Measurements from ENCODE around the gene SMAD6. TPM values are rescaled to one million over a fixed set of nuclear protein-coding genes. Genes with fewer than 3 reads are reported as not detected.

SMAD6 gene
- total and polyA plus RNA-seq, 10 of the 15 experiments (the other 5 are each of a cell fraction or from before 2014, with no cell fraction given) = under 0.01 to 0.10 (median 0.03) TPM; not detected in 7

GRCh38 chr15:66740802-66741201, 38.8 kb downstream of the SMAD6 start (continued):
- TF ChIP-seq SIX5 (IDR thresholded peaks at IDR 0.05; ENCODE audit: low read depth, low read length, severe bottlenecking) (no peak), HCFC1 (IDR thresholded peaks at IDR 0.05; ENCODE audit: low read length) (no peak)

- no peak overlapping the region for H2AFZ ChIP-seq (ENCODE audit: control insufficient read depth, low read depth, low read length)
- H3K36me3 ChIP-seq (ENCODE audit: control insufficient read depth in 2 of 2, insufficient read depth in 2 of 2, low read length in 1 of 2) = no peaks in the 10 kb centered on the region
- ATAC-seq (no peak), DNase-seq (ENCODE audit: low read depth, low spot score) (no peak), FAIRE-seq (no peak)
- in situ Hi-C loops (cut with MboI) = no loop called here
- no peak overlapping the region for H3K27ac ChIP-seq (ENCODE audit: control insufficient read depth, insufficient read depth)
- 82% methylated on average over 5 of the region's 5 CpGs for WGBS (ENCODE audit: insufficient coverage, insufficient replicate concordance, low lambda C conversion rate, missing lambda C conversion rate)
- POLR2A ChIA-PET = no interaction called here
- RAD21 ChIA-PET (ENCODE audit: unreplicated experiment) = no interaction called here
- intact Hi-C loops (cut with micrococcal nuclease; ENCODE audit: unreplicated experiment) = no loop called here
- H3K4me2 ChIP-seq (ENCODE audit: control insufficient read depth, insufficient read depth) = no peak overlapping the region
- no TSS peak for BruUV-seq (replicated peaks)
- H3K4me3 ChIP-seq = no peak overlapping the region
- no peaks in the 10 kb centered on the region for H3K9me3 ChIP-seq (replicated peaks; ENCODE audit: control insufficient read depth, insufficient read depth, low read length)
- no peaks in the 10 kb centered on the region; the same call in 1 of the 2 replicates for H4K20me1 ChIP-seq (ENCODE audit: control insufficient read depth, insufficient read depth)
- SMC1A ChIA-PET (ENCODE audit: uncharacterized antibody, unreplicated experiment) = no interaction called here
- no peak overlapping the region for H3K9ac ChIP-seq (ENCODE audit: control insufficient read depth, insufficient read depth, low read length)
- H3K79me2 ChIP-seq (ENCODE audit: control insufficient read depth, insufficient read depth, low read length) = no peaks in the 10 kb centered on the region
- H3K4me1 ChIP-seq (ENCODE audit: control insufficient read depth, insufficient read depth, low read length) = no peaks in the 10 kb centered on the region
- H3K27me3 ChIP-seq (replicated peaks in 1 of 2; ENCODE audit: control insufficient read depth in 2 of 2, insufficient read depth in 2 of 2, low read length in 1 of 2) = no peaks in the 10 kb centered on the region; a peak in 3 of 4 replicates
- CTCF ChIA-PET = no interaction called here
- TF ChIP-seq, protein P1, sequence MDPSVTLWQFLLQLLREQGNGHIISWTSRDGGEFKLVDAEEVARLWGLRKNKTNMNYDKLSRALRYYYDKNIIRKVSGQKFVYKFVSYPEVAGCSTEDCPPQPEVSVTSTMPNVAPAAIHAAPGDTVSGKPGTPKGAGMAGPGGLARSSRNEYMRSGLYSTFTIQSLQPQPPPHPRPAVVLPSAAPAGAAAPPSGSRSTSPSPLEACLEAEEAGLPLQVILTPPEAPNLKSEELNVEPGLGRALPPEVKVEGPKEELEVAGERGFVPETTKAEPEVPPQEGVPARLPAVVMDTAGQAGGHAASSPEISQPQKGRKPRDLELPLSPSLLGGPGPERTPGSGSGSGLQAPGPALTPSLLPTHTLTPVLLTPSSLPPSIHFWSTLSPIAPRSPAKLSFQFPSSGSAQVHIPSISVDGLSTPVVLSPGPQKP (IDR thresholded peaks at IDR 0.05; ENCODE audit: low read depth, low read length) = no peak
- no peak for TF ChIP-seq CHD4 (IDR thresholded peaks at IDR 0.05)
- TF ChIP-seq HDAC2 (IDR thresholded peaks at IDR 0.05) = no peak
- no peak for TF ChIP-seq SREBF2 (IDR thresholded peaks at IDR 0.05; ENCODE audit: low read length)
- TF ChIP-seq NBN (IDR thresholded peaks at IDR 0.05) = no peak
- TF ChIP-seq CBX3 (IDR thresholded peaks at IDR 0.05; ENCODE audit: borderline replicate concordance, low read depth) = no peak
- no peak for TF ChIP-seq CREM (IDR thresholded peaks at IDR 0.05; ENCODE audit: low read depth)
- no peak for TF ChIP-seq ZNF384 (IDR thresholded peaks at IDR 0.05; ENCODE audit: borderline replicate concordance, low read depth, low read length)
- TF ChIP-seq SMC3 (IDR thresholded peaks at IDR 0.05; ENCODE audit: borderline replicate concordance, low read length) = no peak
- no peak for TF ChIP-seq RELA (IDR thresholded peaks at IDR 0.05; ENCODE audit: borderline replicate concordance, partially characterized antibody)
- TF ChIP-seq ZBTB33 (IDR thresholded peaks at IDR 0.05) = no peak
- TF ChIP-seq, protein P2, sequence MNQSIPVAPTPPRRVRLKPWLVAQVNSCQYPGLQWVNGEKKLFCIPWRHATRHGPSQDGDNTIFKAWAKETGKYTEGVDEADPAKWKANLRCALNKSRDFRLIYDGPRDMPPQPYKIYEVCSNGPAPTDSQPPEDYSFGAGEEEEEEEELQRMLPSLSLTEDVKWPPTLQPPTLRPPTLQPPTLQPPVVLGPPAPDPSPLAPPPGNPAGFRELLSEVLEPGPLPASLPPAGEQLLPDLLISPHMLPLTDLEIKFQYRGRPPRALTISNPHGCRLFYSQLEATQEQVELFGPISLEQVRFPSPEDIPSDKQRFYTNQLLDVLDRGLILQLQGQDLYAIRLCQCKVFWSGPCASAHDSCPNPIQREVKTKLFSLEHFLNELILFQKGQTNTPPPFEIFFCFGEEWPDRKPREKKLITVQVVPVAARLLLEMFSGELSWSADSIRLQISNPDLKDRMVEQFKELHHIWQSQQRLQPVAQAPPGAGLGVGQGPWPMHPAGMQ (IDR thresholded peaks at IDR 0.05; ENCODE audit: borderline replicate concordance) = no peak
- TF ChIP-seq STAT1 (conservative IDR thresholded peaks at IDR 0.05) = no peak
- no peak for TF ChIP-seq ZBTB11 (CRISPR knock-in tag; IDR thresholded peaks at IDR 0.05)
- no peak for TF ChIP-seq ZBED1 (IDR thresholded peaks at IDR 0.05; ENCODE audit: borderline replicate concordance)
Measured at GRCh38 chr15:66741646-66742045, 39.6 kb downstream of the SMAD6 start.

Data from GM12878 (cell line).